ENCODE data around the gene SH3GLB2.

Gene SH3GLB2

DNA sequence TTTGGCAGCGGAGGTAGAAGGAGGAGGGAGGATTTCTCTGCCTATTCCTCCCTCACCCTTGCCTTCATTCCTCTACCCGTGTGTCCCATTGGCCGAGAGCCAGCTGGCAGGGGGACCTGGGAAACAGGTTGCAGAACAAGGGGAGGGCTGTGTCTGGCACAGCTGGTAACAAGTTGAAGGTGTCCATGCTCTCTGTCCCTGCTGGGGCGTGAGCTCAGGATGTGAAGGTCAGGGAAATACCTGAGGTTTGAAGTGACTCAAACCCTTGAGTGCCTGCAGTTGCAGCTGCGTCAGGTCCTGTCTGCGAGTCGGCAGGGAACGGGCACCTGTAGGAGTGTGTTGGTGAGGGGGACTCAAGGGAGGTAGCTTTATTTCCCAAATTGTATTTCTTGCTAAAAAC, 24.5 kb upstream of the SH3GLB2 start:
- DNase-seq (ENCODE audit: low read depth, low spot score): no peak

DNA sequence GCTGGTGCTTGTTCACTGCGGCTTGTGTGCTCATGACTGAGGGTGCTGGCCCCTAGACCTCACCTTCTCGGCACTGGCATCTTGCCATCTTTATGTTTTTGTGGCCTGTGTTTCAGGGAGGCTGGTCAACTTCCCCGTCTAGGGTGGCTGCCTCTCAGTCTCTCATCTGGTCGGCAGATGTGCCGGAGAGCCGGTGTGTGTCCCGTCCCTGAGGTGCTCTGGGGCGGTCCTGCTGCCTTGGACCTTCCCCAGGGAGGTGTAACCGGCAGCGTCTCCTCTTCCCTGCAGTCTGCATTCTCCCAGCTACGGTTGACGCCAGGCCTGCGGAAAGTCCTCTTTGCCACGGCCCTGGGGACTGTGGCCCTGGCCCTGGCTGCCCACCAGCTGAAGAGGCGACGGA, 13.9 kb upstream of the SH3GLB2 start:
- Histone ChIP-seq H3K4me3 (ENCODE audit: insufficient read length, low read depth) (no peak overlapping the region), H3K9ac (ENCODE audit: insufficient read length, low read depth) (no peak overlapping the region), H3K9me3 (ENCODE audit: insufficient read depth, low read length) (no peaks in the 10 kb centered on the region), H3K4me1 (ENCODE audit: insufficient read depth, insufficient read length) (peaks cover 9% of the 10 kb centered on the region), H3K27me3 (ENCODE audit: insufficient read depth, insufficient read length) (no peaks in the 10 kb centered on the region), H3K36me3 (ENCODE audit: insufficient read depth, insufficient read length, low read length) (peaks cover 43% of the 10 kb centered on the region)
- DNase-seq (ENCODE audit: low read depth, low spot score): no peak
- TF ChIP-seq YY1 (IDR thresholded peaks at IDR 0.05; ENCODE audit: insufficient read depth, insufficient read length): no peak
- TF ChIP-seq ZNF274 (IDR thresholded peaks at IDR 0.05; ENCODE audit: low read depth, low read length): no peak
- TF ChIP-seq SUZ12 (IDR thresholded peaks at IDR 0.05; ENCODE audit: extremely low read depth, insufficient read depth, insufficient read length): no peak

More for the DNA sequence above, 24.5 kb upstream of the SH3GLB2 start:
- Histone ChIP-seq H3K9ac (ENCODE audit: insufficient read length, low read depth) (no peak overlapping the region), H3K36me3 (ENCODE audit: insufficient read depth, insufficient read length, low read length) (peaks cover 44% of the 10 kb centered on the region), H3K4me1 (ENCODE audit: insufficient read depth, insufficient read length) (no peaks in the 10 kb centered on the region), H3K27me3 (ENCODE audit: insufficient read depth, insufficient read length) (no peaks in the 10 kb centered on the region), H3K4me3 (ENCODE audit: insufficient read length, low read depth) (no peak overlapping the region), H3K9me3 (ENCODE audit: insufficient read depth, low read length) (no peaks in the 10 kb centered on the region)
- TF ChIP-seq YY1 (IDR thresholded peaks at IDR 0.05; ENCODE audit: insufficient read depth, insufficient read length) (no peak), SUZ12 (IDR thresholded peaks at IDR 0.05; ENCODE audit: extremely low read depth, insufficient read depth, insufficient read length) (no peak), ZNF274 (IDR thresholded peaks at IDR 0.05; ENCODE audit: low read depth, low read length) (no peak)

DNA sequence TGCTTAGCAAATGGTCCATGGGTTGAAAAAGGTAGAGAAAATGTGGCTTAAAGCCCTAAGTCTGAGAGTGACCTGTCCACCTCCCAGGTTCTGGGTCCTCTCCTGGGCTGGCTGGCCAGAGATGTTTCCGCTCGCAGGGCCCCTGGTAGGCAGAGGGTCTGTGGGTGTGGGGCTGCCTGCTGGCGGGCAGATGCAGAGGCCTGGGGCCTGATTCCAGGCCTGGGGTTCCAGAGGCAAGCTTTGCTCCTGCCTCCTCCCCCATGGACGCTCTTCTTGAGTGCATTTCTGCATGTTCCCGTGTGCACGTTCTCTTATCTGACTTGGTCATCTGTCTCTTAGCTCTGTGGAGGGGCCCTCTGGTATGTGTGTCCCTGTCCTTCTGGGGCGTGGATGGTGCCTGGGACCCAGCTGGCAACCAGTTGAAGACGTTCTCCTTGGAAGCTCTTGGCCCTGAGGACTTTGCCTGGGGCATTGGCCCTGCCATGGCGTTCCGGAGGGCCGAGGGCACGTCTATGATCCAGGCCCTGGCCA, 12.0 kb upstream of the SH3GLB2 start:
- Histone ChIP-seq H3K4me3 (ENCODE audit: insufficient read length, low read depth) (no peak overlapping the region), H3K9ac (ENCODE audit: insufficient read length, low read depth) (no peak overlapping the region), H3K27me3 (ENCODE audit: insufficient read depth, insufficient read length) (no peaks in the 10 kb centered on the region), H3K9me3 (ENCODE audit: insufficient read depth, low read length) (no peaks in the 10 kb centered on the region), H3K4me1 (ENCODE audit: insufficient read depth, insufficient read length) (peaks cover 10% of the 10 kb centered on the region), H3K36me3 (ENCODE audit: insufficient read depth, insufficient read length, low read length) (peaks cover 37% of the 10 kb centered on the region)
- DNase-seq (ENCODE audit: low read depth, low spot score): no peak
- TF ChIP-seq YY1 (IDR thresholded peaks at IDR 0.05; ENCODE audit: insufficient read depth, insufficient read length) (no peak), SUZ12 (IDR thresholded peaks at IDR 0.05; ENCODE audit: extremely low read depth, insufficient read depth, insufficient read length) (no peak), ZNF274 (IDR thresholded peaks at IDR 0.05; ENCODE audit: low read depth, low read length) (no peak)

DNA sequence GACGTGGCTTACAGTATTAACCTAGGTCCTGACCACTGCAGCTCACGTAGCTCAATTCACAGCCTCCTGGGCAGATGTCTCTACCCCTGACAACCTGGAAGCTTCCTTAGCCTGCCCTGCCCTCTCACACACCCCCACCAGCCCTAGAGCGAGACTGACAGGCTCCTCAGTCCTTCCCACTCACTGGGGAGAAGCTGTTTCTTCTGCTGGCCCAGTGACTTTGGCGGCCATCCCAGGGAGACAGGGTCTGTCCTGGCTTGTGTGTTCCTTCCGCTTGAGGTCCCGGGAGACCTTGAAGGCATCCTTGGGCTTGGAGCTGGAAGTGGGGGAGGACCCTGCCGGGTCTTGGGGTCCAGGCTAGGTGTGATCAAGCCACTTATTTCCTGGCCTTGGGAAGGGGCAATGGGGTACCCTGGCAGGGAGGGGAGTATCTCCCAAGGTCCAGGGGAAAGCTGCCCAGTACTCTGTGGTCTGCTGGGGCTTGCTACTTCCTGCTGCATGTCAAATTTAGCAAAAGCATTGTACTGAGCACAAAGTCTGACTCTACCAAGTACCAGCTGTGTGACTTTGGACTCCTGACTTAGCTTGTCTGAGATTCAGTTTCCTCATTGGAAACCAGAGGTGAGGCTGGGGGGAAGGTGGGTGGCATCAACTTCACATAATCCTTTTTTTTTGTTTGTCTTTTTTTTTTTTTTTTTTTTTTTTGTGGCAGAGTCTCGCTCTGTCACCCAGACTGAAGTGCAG, 10.2 kb upstream of the SH3GLB2 start:
- no peak for TF ChIP-seq SUZ12 (IDR thresholded peaks at IDR 0.05; ENCODE audit: extremely low read depth, insufficient read depth, insufficient read length)
- Histone ChIP-seq H3K4me3 (ENCODE audit: insufficient read length, low read depth) (no peak overlapping the region), H3K27me3 (ENCODE audit: insufficient read depth, insufficient read length) (no peaks in the 10 kb centered on the region), H3K9ac (ENCODE audit: insufficient read length, low read depth) (peak overlapping the region; percentile 42), H3K36me3 (ENCODE audit: insufficient read depth, insufficient read length, low read length) (peaks cover 28% of the 10 kb centered on the region), H3K4me1 (ENCODE audit: insufficient read depth, insufficient read length) (peaks cover 13% of the 10 kb centered on the region), H3K9me3 (ENCODE audit: insufficient read depth, low read length) (no peaks in the 10 kb centered on the region)
- no peak for DNase-seq (ENCODE audit: low read depth, low spot score)

DNA sequence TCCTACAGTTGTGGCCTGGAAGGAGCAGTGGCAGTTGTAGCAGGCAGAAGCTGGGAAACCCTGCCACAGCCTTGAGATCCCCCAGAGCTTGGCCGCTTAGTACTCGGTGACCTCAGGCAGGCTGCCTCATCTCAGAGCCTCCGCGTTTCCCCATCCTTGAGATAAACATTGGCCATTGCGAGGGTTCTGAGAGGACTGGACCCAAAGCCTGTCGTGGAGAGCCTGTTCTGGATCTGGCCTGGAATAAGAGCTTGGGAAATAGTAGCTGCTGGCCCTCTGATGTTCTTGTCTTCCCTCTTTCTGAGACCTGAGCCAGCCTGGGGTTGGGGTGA, 9.6 kb upstream of the SH3GLB2 start:
- Histone ChIP-seq H3K9me3 (ENCODE audit: insufficient read depth, low read length) (no peaks in the 10 kb centered on the region), H3K36me3 (ENCODE audit: insufficient read depth, insufficient read length, low read length) (peaks cover 25% of the 10 kb centered on the region), H3K9ac (ENCODE audit: insufficient read length, low read depth) (peak overlapping the region; percentile 97), H3K4me1 (ENCODE audit: insufficient read depth, insufficient read length) (peaks cover 13% of the 10 kb centered on the region), H3K4me3 (ENCODE audit: insufficient read length, low read depth) (peak overlapping the region; percentile 99), H3K27me3 (ENCODE audit: insufficient read depth, insufficient read length) (no peaks in the 10 kb centered on the region)
- DNase-seq (ENCODE audit: low read depth, low spot score): no peak
- TF ChIP-seq ZNF274 (IDR thresholded peaks at IDR 0.05; ENCODE audit: low read depth, low read length) (no peak), YY1 (IDR thresholded peaks at IDR 0.05; ENCODE audit: insufficient read depth, insufficient read length) (no peak), SUZ12 (IDR thresholded peaks at IDR 0.05; ENCODE audit: extremely low read depth, insufficient read depth, insufficient read length) (no peak)

DNA sequence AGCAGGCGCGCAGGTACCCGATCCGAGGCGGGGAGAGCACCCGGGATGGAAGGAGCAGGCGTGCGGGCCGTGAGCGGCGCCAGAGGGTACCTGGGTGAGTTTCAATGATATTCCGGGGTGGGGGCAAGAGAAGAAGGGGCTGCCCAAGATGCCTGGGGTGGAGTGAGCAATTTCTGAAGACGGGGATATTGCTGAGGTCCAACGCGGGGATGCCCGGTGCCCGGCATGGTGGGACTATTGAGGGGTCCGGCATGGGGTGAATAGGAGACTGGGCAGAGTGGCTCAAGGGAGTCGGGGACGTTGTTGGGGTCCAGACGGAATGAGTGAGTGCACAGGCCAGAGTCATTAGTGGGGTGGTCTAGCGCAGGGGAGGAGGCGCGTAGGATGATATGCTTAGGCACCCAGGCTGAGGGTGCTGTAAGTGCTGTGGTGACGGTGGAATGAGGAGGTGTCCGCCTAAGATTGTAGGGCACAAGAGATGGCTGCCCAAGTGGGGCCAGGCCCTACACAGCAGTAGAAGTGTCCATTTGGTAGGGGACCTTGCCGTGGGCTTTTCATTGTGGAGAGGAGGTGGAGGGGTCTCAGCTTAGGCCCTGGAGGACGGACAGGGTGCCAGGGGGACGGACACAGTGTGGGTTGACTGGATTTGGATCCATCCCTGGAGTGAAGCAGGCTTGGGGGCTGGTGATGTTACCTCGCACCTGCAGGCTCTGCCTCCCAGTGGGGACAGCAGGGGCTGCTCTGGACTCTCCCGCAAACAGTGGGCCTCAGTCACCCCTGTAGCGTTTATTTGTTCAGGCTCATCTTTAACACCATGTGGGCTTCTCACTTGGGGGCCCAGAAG, 9.0 kb upstream of the SH3GLB2 start:
- TF ChIP-seq SUZ12 (IDR thresholded peaks at IDR 0.05; ENCODE audit: extremely low read depth, insufficient read depth, insufficient read length) (no peak), YY1 (IDR thresholded peaks at IDR 0.05; ENCODE audit: insufficient read depth, insufficient read length) (no peak), ZNF274 (IDR thresholded peaks at IDR 0.05; ENCODE audit: low read depth, low read length) (no peak)

More for the DNA sequence above, 9.0 kb upstream of the SH3GLB2 start:
- Histone ChIP-seq H3K36me3 (ENCODE audit: insufficient read depth, insufficient read length, low read length) (peaks cover 19% of the 10 kb centered on the region), H3K9ac (ENCODE audit: insufficient read length, low read depth) (peak overlapping the region; percentile 97), H3K27me3 (ENCODE audit: insufficient read depth, insufficient read length) (no peaks in the 10 kb centered on the region), H3K9me3 (ENCODE audit: insufficient read depth, low read length) (no peaks in the 10 kb centered on the region), H3K4me3 (ENCODE audit: insufficient read length, low read depth) (peak overlapping the region; percentile 99), H3K4me1 (ENCODE audit: insufficient read depth, insufficient read length) (peaks cover 13% of the 10 kb centered on the region)
- no peak for DNase-seq (ENCODE audit: low read depth, low spot score)

Measured in NT2/D1 (cell line).